Endothelial cell of umbilical vein (primary cell): ENCODE measurements around the gene SEMA5A. TPM values are rescaled to one million over a fixed set of nuclear protein-coding genes. Genes with fewer than 3 reads are reported as not detected.

Experiments
- BruUV-seq: library from RNA; stranded (reverse); fragments of 400-500 nt; replicated peaks from 2 replicates; lab custom pipeline; 2021; lab: Mats Ljungman, UMichigan
- CTCF ChIA-PET: fragments of 300-600, 350-600 bp; sonication (Branson Sonifier 250); formaldehyde crosslinking; loops from one replicate; lab custom pipeline; 2021; ENCODE audit warnings: antibody characterized with exemption, inconsistent platforms; lab: Charles Lee
- POLR2A ChIA-PET: fragments of 300-600, 350-600 bp; sonication (Branson Sonifier 250); formaldehyde crosslinking; loops from one replicate; lab custom pipeline; 2021; ENCODE audit warnings: antibody characterized with exemption, inconsistent platforms; lab: Charles Lee
- DNase-seq: peaks from one replicate; pipeline ENCODE4 v3.0.0-alpha.2; 2011; ENCODE audit warnings: low read depth, low spot score
- FAIRE-seq: peaks from 2 replicates; lab custom pipeline; 2011; peaks lifted over from hg19 to GRCh38; lab: Jason Lieb, UNC
- H2AFZ ChIP-seq: 2 replicates; pipeline ENCODE4 v1.6.0; 2012; ENCODE audit warnings: low read depth, low read length, control low read depth, inconsistent platforms
- H3K27ac ChIP-seq: 2 replicates; pipeline ENCODE4 v1.5.1; 2011; ENCODE audit warnings: low read depth, mild to moderate bottlenecking, control low read depth, low read length, moderate library complexity; ENCODE audit not compliant: insufficient read depth
- H3K27me3 ChIP-seq, 2 experiments: 2 replicates each; pipeline versions ENCODE4 v1.6.0 to v1.6.1; 2011; ENCODE audit warnings: low read length in 2 of 2, mixed read lengths in 1 of 2; ENCODE audit not compliant: control insufficient read depth in 2 of 2, insufficient read depth in 2 of 2
- H3K36me3 ChIP-seq, 2 experiments: 2 replicates in 1 of 2; 3 replicates in 1 of 2; pipeline ENCODE4 v1.5.1; 2011; ENCODE audit warnings: low read length in 2 of 2, mild to moderate bottlenecking in 1 of 2, moderate library complexity in 1 of 2; ENCODE audit not compliant: control insufficient read depth in 2 of 2, insufficient read depth in 2 of 2; ENCODE audit errors: extremely low read depth in 1 of 2
- H3K4me1 ChIP-seq: 3 replicates; pipeline ENCODE4 v1.5.1; 2011; ENCODE audit warnings: mild to moderate bottlenecking, low read length; ENCODE audit not compliant: control insufficient read depth, insufficient read depth; ENCODE audit errors: extremely low read depth
- H3K4me2 ChIP-seq: 2 replicates; pipeline ENCODE4 v1.6.1; 2011; ENCODE audit warnings: low read length, control low read depth, mixed read lengths; ENCODE audit not compliant: insufficient read depth
- H3K4me3 ChIP-seq, 3 experiments: fragments of 200-600 bp in 1 of 3; sonication (generic), shearing (Covaris generic) in 1 of 3; replicated peaks in 1 of 3; 2 replicates each; pipeline ENCODE4 v1.5.1; 2011 to 2016; ENCODE audit warnings: control low read depth in 3 of 3, low read length in 3 of 3, mild to moderate bottlenecking in 2 of 3, inconsistent platforms in 1 of 3, low read depth in 1 of 3, moderate library complexity in 1 of 3; ENCODE audit not compliant: insufficient read depth in 1 of 3
- H3K79me2 ChIP-seq: 2 replicates; pipeline ENCODE4 v1.6.0; 2012; ENCODE audit warnings: low read length, inconsistent platforms; ENCODE audit not compliant: control insufficient read depth, insufficient read depth
- H3K9ac ChIP-seq: replicated peaks from 2 replicates; pipeline ENCODE3; 2011; ENCODE audit warnings: low read length, control low read depth; ENCODE audit not compliant: insufficient read depth; ENCODE audit errors: extremely low read depth
- H3K9me1 ChIP-seq: replicated peaks from 3 replicates; pipeline ENCODE4 v1.6.0; 2011; ENCODE audit warnings: mild to moderate bottlenecking, low read length; ENCODE audit not compliant: control insufficient read depth, insufficient read depth; ENCODE audit errors: extremely low read depth
- H3K9me3 ChIP-seq: replicated peaks from 2 replicates; pipeline ENCODE4 v1.5.1; 2012; ENCODE audit warnings: low read length, inconsistent platforms; ENCODE audit not compliant: control insufficient read depth, insufficient read depth
- H4K20me1 ChIP-seq: replicated peaks from 2 replicates; pipeline ENCODE3; 2011; ENCODE audit warnings: mild to moderate bottlenecking, low read length; ENCODE audit not compliant: control insufficient read depth, insufficient read depth; ENCODE audit errors: extremely low read depth
- CTCF ChIP-seq, 2 donors: IDR thresholded peaks; 1 replicate in 1 of 2; 2 replicates in 1 of 2; pipeline ENCODE4 v1.5.1; 2011; ENCODE audit warnings: low read length in 2 of 2, mild to moderate bottlenecking in 2 of 2, moderate library complexity in 2 of 2, control low read depth in 1 of 2, inconsistent platforms in 1 of 2, low read depth in 1 of 2; ENCODE audit not compliant: insufficient read depth in 1 of 2; ENCODE audit errors: extremely low read depth in 1 of 2
- EZH2 ChIP-seq: IDR thresholded peaks from 2 replicates; pipeline ENCODE4 v1.6.1; 2012; ENCODE audit warnings: borderline replicate concordance, low read depth, mild to moderate bottlenecking, moderate library complexity, low read length, inconsistent platforms; ENCODE audit not compliant: severe bottlenecking
- FOS ChIP-seq: IDR thresholded peaks from 2 replicates; pipeline ENCODE4 v1.6.1; 2011; ENCODE audit warnings: mild to moderate bottlenecking, low read length, moderate library complexity, borderline replicate concordance; ENCODE audit not compliant: insufficient read depth
- GATA2 ChIP-seq: IDR thresholded peaks from 2 replicates; pipeline ENCODE4 v1.7.0; 2011; ENCODE audit warnings: low read depth, mild to moderate bottlenecking, moderate library complexity, mixed read lengths, low read length; ENCODE audit not compliant: insufficient read length, insufficient read depth
- JUN ChIP-seq: IDR thresholded peaks from 2 replicates; pipeline ENCODE4 v1.6.1; 2011; ENCODE audit warnings: borderline replicate concordance, low read depth; ENCODE audit not compliant: insufficient read length, insufficient read depth
- MAX ChIP-seq: IDR thresholded peaks from 2 replicates; pipeline ENCODE4 v1.6.1; 2011; ENCODE audit not compliant: insufficient read depth, insufficient read length
- MYC ChIP-seq: IDR thresholded peaks from one replicate; pipeline ENCODE4 v1.6.1; 2011; ENCODE audit warnings: mild to moderate bottlenecking, low read depth, low read length
- POLR2A ChIP-seq: IDR thresholded peaks from 2 replicates; pipeline ENCODE4 v1.6.1; 2012; ENCODE audit warnings: low read depth, mild to moderate bottlenecking, control low read depth, low read length
- POLR2AphosphoS5 ChIP-seq: IDR thresholded peaks from 2 replicates; pipeline ENCODE4 v1.6.1; 2012; ENCODE audit warnings: low read depth, mild to moderate bottlenecking, control low read depth, low read length, moderate library complexity; ENCODE audit not compliant: insufficient read depth
- dilution Hi-C: fragments of 300-500 bp; cut with MboI; formaldehyde crosslinking; loops from one replicate; pipeline ENCODE4 v1.15.0; 2019; ENCODE audit warnings: low sequenced_read_pairs; ENCODE audit not compliant: extremely low pct_ligation_motif_present
- intact Hi-C: fragments of 100-400 bp; cut with micrococcal nuclease; formaldehyde crosslinking; loops from one replicate; pipeline ENCODE4 v1.10.0; 2022
- polyA plus RNA-seq, 4 experiments: library from polyadenylated mRNA; depleted of rRNA in 3 of 4; stranded (reverse) in 3 of 4; unstranded in 1 of 4; fragments of >200 nt; gene quantifications; 2 replicates each; pipeline versions ENCODE4 v1.2.1 to v1.2.3, GENCODE V29; 2011 to 2012; ENCODE audit warnings: missing spikeins in 1 of 4
- total RNA-seq: library from RNA; stranded (reverse); gene quantifications from 2 replicates; pipeline ENCODE4 v1.2.3, GENCODE V29; 2021

The SEMA5A gene
- total and polyA plus RNA-seq, 2 donors (not counting 3 experiments of a cell fraction or from before 2014, with no cell fraction given) = 0.04 to 0.06 TPM

- intact Hi-C loops (no loop called here), dilution Hi-C loops (no loop called here)
- H4K20me1 ChIP-seq = no peaks in the 10 kb centered on the region
- no peaks in the 10 kb centered on the region for H3K27me3 ChIP-seq
- ChIA-PET CTCF (no interaction called here), POLR2A (no interaction called here)
- no peaks in the 10 kb centered on the region for H3K36me3 ChIP-seq
- FAIRE-seq = no peak
- no peaks in the 10 kb centered on the region for H3K9me1 ChIP-seq
- no peak overlapping the region for H3K4me3 ChIP-seq
- DNase-seq = no peak
- BruUV-seq = no TSS peak
- H3K4me1 ChIP-seq = no peaks in the 10 kb centered on the region
- no peak overlapping the region for H3K9ac ChIP-seq
- no peak overlapping the region for H3K27ac ChIP-seq
- H2AFZ ChIP-seq = no peak overlapping the region
- H3K9me3 ChIP-seq = no peaks in the 10 kb centered on the region
- H3K4me2 ChIP-seq = no peak overlapping the region
- TF ChIP-seq MAX = no peak
- no peak for TF ChIP-seq FOS
- no peak for TF ChIP-seq POLR2A
- TF ChIP-seq EZH2 = no peak
- TF ChIP-seq CTCF (IDR thresholded peaks at IDR 0.05; ENCODE audit: extremely low read depth in 1 of 2, insufficient read depth in 1 of 2, low read depth in 1 of 2, low read length in 2 of 2) = no peak
- TF ChIP-seq MYC = no peak
- no peak for TF ChIP-seq JUN
- no peak for TF ChIP-seq POLR2AphosphoS5
- no peak for TF ChIP-seq GATA2
- H3K79me2 ChIP-seq = no peaks in the 10 kb centered on the region
These were observed 51.6 kb downstream of the SEMA5A start for GRCh38 chr5:9494301-9494700.
